ENCODE measurements around the gene SLC25A43. TPM values are rescaled to one million over a fixed set of nuclear protein-coding genes. Genes with fewer than 3 reads are reported as not detected.

SLC25A43 gene
- total RNA-seq, 1 donor = 22.0 TPM

DNA sequence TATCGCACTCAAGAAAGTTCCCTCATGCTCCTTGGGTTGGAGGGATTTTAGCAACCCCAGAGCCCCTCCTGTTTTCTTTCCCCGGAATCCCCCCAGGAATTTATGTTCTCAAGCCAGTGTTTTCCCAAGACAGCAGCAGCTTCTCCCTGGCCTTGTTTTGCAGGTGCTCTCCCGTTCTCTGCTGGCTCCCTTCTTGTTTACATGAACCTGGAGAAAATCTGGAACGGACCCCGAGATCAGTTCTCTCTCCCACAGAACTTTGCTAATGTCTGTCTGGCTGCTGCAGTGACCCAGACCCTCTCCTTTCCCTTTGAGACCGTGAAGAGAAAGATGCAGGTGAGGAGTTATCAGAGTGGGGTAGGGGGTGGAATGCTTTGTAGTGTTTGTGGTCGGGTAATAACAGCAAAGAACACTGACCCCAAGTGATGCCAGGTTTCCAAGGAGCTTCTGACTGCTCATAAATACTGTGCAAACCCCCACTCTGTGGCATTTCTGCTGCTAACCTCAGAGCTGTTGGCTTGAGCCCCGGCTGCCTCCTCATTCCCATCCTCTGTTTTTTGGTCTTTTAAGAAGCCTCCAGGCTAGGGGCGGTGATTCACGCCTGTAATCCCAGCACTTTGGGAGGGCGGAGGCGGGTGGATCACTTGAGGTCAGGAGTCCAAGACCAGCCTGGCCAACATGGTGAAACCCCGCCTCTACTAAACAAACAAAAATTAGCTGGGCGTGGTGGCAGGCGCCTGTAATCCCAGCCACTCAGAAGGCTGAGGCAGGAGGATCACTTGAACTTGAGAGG, 11.1 kb downstream of the SLC25A43 start:
- TF ChIP-seq, protein P1, sequence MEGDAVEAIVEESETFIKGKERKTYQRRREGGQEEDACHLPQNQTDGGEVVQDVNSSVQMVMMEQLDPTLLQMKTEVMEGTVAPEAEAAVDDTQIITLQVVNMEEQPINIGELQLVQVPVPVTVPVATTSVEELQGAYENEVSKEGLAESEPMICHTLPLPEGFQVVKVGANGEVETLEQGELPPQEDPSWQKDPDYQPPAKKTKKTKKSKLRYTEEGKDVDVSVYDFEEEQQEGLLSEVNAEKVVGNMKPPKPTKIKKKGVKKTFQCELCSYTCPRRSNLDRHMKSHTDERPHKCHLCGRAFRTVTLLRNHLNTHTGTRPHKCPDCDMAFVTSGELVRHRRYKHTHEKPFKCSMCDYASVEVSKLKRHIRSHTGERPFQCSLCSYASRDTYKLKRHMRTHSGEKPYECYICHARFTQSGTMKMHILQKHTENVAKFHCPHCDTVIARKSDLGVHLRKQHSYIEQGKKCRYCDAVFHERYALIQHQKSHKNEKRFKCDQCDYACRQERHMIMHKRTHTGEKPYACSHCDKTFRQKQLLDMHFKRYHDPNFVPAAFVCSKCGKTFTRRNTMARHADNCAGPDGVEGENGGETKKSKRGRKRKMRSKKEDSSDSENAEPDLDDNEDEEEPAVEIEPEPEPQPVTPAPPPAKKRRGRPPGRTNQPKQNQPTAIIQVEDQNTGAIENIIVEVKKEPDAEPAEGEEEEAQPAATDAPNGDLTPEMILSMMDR (IDR thresholded peaks at IDR 0.05; ENCODE audit: insufficient read depth, low read depth, low read length) = no peak
- peak; percentile 84 for DNase-seq (ENCODE audit: low read depth)
- no peak overlapping the region for H3K4me3 ChIP-seq (ENCODE audit: low read depth, low read length)

DNA sequence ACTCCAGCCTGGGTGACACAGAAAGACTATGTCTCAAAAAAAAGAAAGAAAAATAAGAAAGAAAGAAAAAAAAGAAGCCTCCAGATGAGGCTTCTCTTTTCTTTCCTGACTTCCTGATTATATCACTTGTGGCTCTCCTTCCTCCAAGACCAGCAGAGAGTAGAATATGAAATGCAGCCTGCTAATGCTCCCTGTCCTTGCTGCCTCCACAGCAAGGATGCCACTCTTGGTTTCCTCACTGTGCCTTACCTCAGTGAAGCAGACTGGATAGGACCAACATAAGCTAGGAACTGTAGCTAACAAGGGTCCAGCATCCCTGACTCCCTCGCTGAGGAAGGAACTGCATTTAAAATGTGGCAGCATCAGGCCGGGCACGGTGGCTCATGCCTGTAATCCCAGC, 11.7 kb downstream of the SLC25A43 start:
- TF ChIP-seq, protein P1 (IDR thresholded peaks at IDR 0.05; ENCODE audit: insufficient read depth, low read depth, low read length) = no peak
- DNase-seq (ENCODE audit: low read depth) = no peak
- H3K4me3 ChIP-seq (ENCODE audit: low read depth, low read length) = no peak overlapping the region

DNA sequence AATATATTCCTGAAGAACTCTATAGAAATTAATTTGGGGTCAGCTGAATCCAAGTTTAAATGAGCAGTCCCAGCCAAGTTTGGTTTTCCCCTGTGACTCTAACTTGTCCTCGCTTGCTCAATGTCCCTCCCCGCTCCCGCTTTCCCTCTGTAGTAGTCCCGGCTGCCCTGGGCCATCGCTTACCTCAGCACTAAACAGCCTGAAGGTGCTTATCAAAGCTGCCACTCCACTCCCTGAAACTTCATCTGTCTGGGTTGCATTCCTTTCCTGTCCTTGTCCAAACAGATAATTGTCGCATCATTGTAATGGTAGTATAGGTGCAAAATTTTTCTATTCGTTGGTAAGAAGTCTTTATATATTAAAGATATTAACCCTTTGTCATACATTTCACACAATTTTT, 12.8 kb downstream of the SLC25A43 start:
- TF ChIP-seq, protein P1 (IDR thresholded peaks at IDR 0.05; ENCODE audit: insufficient read depth, low read depth, low read length) = no peak
- no peak overlapping the region for H3K4me3 ChIP-seq (ENCODE audit: low read depth, low read length)
- no peak for DNase-seq (ENCODE audit: low read depth)

DNA sequence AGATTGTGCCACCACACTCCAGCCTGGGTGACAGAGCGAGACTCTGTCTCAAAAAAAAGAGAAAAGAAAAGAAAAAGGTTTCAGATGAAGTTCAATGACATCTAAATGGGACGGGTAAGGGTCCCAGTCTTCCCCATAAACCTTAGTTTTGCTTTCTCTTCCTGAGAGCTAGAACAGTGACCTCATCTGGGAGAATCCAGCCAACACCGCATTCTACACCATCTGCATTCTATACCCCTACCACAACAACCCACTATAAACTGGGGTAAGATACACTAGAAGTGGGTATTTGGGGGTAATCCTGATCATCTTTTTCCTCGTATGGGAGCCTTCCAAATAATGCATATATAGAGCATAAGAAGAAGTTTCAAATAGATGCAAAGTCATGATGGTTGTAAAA, 18.2 kb downstream of the SLC25A43 start:
- TF ChIP-seq, protein P1 (IDR thresholded peaks at IDR 0.05; ENCODE audit: insufficient read depth, low read depth, low read length) = no peak
- H3K4me3 ChIP-seq (ENCODE audit: low read depth, low read length) = no peak overlapping the region
- DNase-seq (ENCODE audit: low read depth) = no peak

DNA sequence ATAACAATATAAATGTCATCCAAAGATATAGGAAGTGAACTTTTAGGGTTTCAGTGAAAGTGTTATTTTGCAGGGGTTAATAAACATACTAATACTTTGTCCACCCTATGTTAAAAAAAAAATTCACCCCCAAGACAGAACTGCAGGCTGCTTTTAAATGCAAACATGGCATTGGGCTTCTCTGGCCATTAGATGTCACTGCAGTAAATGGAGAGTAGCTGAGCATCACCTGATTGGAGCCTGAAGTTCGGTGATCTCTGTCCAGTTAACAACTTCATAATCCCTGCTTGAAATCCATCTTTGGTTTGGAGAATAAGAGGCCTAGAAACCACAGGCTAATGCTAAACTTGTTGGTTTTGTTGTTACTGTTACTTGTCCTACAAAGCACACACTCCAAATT, 18.7 kb downstream of the SLC25A43 start:
- H3K4me3 ChIP-seq (ENCODE audit: low read depth, low read length) = no peak overlapping the region
- DNase-seq (ENCODE audit: low read depth) = no peak
- TF ChIP-seq, protein P1 (IDR thresholded peaks at IDR 0.05; ENCODE audit: insufficient read depth, low read depth, low read length) = peak; percentile 19

DNA sequence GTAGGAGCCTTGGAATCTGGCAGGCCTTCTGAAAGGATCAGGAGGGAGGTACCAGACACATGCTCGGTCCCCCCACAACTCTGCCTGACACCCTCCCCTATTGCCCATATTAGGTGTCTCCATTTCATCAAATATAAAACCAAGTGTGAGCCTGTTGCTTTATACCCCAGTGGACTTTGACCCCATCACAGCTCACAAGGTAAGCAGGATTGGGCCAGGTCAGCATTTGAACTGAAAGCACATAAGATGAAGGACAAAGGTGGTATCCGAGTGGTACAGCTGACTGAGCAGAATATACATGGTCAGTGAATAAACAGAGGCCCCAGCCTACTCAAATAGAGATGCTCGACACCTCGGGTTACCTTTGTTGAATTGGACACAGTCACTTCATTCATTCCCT, 20.0 kb downstream of the SLC25A43 start:
- H3K4me3 ChIP-seq (ENCODE audit: low read depth, low read length) = no peak overlapping the region
- TF ChIP-seq, protein P1 (IDR thresholded peaks at IDR 0.05; ENCODE audit: insufficient read depth, low read depth, low read length) = no peak
- no peak for DNase-seq (ENCODE audit: low read depth)

DNA sequence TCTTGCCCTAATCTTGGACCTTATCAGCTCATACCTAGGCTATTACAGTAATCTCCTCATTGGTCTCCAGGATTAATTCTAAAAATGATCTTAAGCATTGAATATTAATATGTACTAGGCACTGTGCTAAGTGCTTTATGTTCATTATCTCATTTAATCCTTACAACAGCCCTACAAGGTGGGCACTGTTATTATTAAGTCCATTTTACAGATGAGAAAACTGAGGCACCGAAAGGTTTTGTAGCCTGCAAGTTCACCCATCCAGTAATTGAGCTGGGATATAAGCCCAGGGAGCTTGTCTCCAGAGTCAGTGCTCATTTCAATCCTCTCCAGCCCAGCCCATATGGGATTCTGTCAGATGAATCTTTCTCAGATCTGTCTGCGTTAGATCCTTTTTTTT, 20.8 kb downstream of the SLC25A43 start:
- H3K4me3 ChIP-seq (ENCODE audit: low read depth, low read length) = no peak overlapping the region
- no peak for DNase-seq (ENCODE audit: low read depth)
- TF ChIP-seq, protein P1 (IDR thresholded peaks at IDR 0.05; ENCODE audit: insufficient read depth, low read depth, low read length) = no peak
